Measurements from ENCODE around the gene MARS1. TPM values are rescaled to one million over a fixed set of nuclear protein-coding genes. Genes with fewer than 3 reads are reported as not detected.

The MARS1 gene
- total RNA-seq, 6 experiments from 2014 or later: 53.4 to 66.6 (median 60.4) TPM

DNA sequence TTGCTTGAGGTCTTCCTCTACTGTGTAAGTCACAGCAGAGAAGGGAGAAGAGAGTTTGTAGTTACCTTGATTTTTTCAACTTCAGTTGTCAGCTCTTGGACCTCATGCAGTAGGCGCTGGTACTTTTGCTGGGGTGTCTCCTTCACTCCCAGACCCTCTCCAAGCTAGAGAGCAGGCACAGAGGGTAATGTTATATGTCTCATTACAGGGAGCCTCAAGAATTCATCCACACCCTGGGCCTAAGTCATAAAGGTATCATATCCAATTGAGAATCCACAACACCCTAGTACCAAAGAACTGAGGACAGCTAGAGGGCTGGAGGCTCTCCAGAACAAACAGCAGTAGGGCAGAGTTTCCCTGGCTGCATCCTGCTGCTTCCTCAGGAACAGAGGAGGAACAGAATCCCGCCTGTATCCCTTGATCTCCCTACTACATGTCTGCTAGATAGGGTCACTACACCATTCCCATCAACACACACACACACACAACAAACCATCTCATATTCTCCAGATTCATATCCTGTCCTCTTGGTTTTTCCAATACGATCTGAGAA, 47.2 kb downstream of the MARS1 start:
- no peaks in the 10 kb centered on the region for H3K9me3 ChIP-seq
- H3K4me1 ChIP-seq: no peaks in the 10 kb centered on the region
- H3K27me3 ChIP-seq: no peaks in the 10 kb centered on the region
- DNase-seq: no peak
- WGBS (ENCODE audit: insufficient coverage, low coverage, low lambda C conversion rate, missing lambda C conversion rate): 82% methylated on average over 2 of the region's 3 CpGs
- peak; percentile 57 to 75 (median 64) for ATAC-seq
- no peak overlapping the region for H3K27ac ChIP-seq
- H3K36me3 ChIP-seq: peaks cover 0 to 42% (median 26%) of the 10 kb centered on the region in 4 donors
- no peak for TF ChIP-seq POLR2A (IDR thresholded peaks at IDR 0.05)
- TF ChIP-seq, protein P1, sequence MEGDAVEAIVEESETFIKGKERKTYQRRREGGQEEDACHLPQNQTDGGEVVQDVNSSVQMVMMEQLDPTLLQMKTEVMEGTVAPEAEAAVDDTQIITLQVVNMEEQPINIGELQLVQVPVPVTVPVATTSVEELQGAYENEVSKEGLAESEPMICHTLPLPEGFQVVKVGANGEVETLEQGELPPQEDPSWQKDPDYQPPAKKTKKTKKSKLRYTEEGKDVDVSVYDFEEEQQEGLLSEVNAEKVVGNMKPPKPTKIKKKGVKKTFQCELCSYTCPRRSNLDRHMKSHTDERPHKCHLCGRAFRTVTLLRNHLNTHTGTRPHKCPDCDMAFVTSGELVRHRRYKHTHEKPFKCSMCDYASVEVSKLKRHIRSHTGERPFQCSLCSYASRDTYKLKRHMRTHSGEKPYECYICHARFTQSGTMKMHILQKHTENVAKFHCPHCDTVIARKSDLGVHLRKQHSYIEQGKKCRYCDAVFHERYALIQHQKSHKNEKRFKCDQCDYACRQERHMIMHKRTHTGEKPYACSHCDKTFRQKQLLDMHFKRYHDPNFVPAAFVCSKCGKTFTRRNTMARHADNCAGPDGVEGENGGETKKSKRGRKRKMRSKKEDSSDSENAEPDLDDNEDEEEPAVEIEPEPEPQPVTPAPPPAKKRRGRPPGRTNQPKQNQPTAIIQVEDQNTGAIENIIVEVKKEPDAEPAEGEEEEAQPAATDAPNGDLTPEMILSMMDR (IDR thresholded peaks at IDR 0.05): no peak
- H3K4me3 ChIP-seq: no peak overlapping the region
- intact Hi-C loops (cut with DNase I): no loop called here

DNA sequence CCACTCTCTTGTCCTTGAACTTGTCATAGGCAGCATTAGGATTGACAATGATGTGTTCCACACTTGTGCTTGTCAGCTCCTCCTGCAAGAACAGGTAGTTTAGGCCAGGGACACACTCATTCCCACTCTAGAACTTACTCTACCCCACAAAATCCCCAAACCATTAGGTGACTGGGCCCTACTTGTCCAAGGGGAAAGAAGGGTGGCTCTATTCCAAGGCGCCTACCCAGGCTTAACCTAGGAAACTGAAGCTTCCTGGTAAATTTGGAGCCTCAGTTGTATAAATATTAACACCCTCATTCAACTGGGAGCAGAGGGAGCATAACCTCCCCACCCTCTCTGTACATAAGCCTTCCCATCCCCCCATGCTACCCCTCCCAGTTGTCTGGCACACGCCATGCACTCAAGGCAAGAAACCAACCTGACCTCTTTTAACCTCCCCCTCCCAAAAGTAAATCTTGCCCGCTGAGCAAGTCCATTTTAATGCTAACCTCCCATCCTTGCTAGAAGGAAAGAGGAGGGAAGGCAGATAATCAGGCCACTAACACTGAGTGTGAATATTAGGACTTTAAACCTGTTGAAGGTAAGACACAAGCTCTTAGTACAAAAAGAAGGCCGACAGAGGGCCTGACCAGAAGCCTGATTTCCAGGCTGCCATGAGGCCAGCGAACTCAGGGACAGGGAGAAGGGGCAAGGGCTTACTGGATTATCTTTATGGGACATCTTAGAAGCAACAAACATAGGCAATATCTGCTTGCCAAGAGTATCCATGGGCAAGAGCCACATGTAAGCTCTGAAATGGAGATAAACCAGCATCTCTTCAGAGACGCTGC, 48.1 kb downstream of the MARS1 start:
- intact Hi-C loops (cut with DNase I): no loop called here
- H3K9me3 ChIP-seq: no peaks in the 10 kb centered on the region
- DNase-seq (no peak), ATAC-seq (no peak)
- no peak overlapping the region for H3K27ac ChIP-seq
- WGBS (ENCODE audit: insufficient coverage, low coverage, low lambda C conversion rate, missing lambda C conversion rate): 70% methylated on average over 5 of the region's 6 CpGs
- peaks cover 0 to 33% (median 21%) of the 10 kb centered on the region in 4 donors for H3K36me3 ChIP-seq
- no peak overlapping the region for H3K4me3 ChIP-seq
- no peaks in the 10 kb centered on the region for H3K4me1 ChIP-seq
- TF ChIP-seq, protein P1 (IDR thresholded peaks at IDR 0.05): no peak
- TF ChIP-seq POLR2A (IDR thresholded peaks at IDR 0.05): no peak
- H3K27me3 ChIP-seq: no peaks in the 10 kb centered on the region

DNA sequence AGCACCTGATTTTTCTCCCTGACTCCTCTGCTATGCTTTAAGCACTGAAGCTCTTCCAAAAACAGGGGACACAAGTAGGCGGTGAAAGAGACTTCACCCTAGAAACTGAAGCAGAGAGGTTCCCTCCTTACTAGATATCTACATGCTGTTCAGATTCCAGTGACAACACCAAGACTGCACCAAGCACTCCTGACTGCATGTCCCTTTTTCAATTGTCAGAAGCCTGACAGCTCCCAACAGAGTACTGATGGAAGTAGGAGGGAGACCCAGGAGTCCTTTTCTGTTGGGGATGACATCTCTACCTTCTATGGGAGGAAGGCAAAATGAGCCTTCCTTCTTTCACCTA, 48.7 kb downstream of the MARS1 start:
- ATAC-seq (no peak), DNase-seq (no peak)
- Histone ChIP-seq H3K36me3 (peaks cover 0 to 33% (median 19%) of the 10 kb centered on the region in 4 donors), H3K27ac (no peak overlapping the region), H3K9me3 (no peaks in the 10 kb centered on the region), H3K4me1 (no peaks in the 10 kb centered on the region), H3K27me3 (no peaks in the 10 kb centered on the region), H3K4me3 (no peak overlapping the region)
- 90% methylated on average over 1 of the region's 1 CpG for WGBS (ENCODE audit: insufficient coverage, low coverage, low lambda C conversion rate, missing lambda C conversion rate)
- intact Hi-C loops (cut with DNase I): no loop called here
- TF ChIP-seq, protein P1 (IDR thresholded peaks at IDR 0.05): no peak
- TF ChIP-seq POLR2A (IDR thresholded peaks at IDR 0.05): no peak

DNA sequence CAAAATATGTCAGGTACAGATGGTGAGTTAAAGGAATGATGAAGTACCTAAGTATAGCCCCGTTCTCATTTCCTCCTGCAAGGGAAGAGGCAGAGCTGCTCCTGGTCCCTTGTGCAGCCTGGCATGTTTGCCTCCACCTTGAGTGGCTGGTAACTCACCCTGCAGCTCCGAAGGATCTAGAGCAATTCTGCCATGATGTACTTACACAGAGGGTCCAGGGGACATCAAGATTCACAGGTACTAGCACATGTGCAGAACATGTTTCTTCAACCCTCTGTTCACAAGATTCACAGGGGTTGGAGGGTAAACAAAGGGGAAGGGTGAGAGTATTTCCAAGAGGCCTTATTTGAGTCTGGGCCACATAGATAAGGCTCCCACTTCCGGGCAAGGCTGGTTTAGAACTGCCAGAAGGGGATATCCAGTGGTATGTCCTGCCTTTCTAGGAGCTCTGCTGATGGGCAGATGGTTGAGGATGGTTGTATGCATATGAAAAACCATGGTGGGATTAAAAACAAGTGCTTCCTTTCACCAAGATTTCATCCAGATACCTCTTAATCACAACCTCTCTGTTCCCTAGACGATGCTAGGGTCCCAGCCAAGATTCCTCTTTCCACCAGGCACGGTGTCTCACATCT, 51.4 kb downstream of the MARS1 start:
- no peak for TF ChIP-seq POLR2A (IDR thresholded peaks at IDR 0.05)
- TF ChIP-seq, protein P1 (IDR thresholded peaks at IDR 0.05): no peak
- ATAC-seq (no peak), DNase-seq (no peak)
- H3K4me1 ChIP-seq: no peaks in the 10 kb centered on the region
- H3K9me3 ChIP-seq: no peaks in the 10 kb centered on the region
- H3K36me3 ChIP-seq: peaks cover 0 to 17% (median 5%) of the 10 kb centered on the region in 4 donors
- no peak overlapping the region for H3K4me3 ChIP-seq
- intact Hi-C loops (cut with DNase I): no loop called here
- no peak overlapping the region for H3K27ac ChIP-seq
- H3K27me3 ChIP-seq: no peaks in the 10 kb centered on the region
- 85% methylated on average over 4 of the region's 5 CpGs for WGBS (ENCODE audit: insufficient coverage, low coverage, low lambda C conversion rate, missing lambda C conversion rate)
